Tibial artery (tissue), 4 donors: ENCODE results near the gene STOX1.
"Not testable (repeated sequence)": the region's sequence is repeated elsewhere in the genome, so short reads cannot be mapped to it uniquely, and the experiment has no call there.

Experiments
- DNase-seq, 2 donors: peaks; one replicate each; pipeline ENCODE4 v3.0.0-alpha.2; 2019
- H3K27ac ChIP-seq, 2 donors: fragments of 200-600 bp; sonication (generic) in 1 of 2; 1 replicate in 1 of 2; 2 replicates in 1 of 2; pipeline ENCODE4 v1.5.1; 2018 to 2019; ENCODE audit warnings: mild to moderate bottlenecking in 1 of 2
- H3K27me3 ChIP-seq, 2 donors: fragments of 200-600 bp; sonication (generic) in 1 of 2; one replicate each; pipeline versions ENCODE4 v1.5.1 to v1.6.0; 2016 to 2019
- H3K36me3 ChIP-seq, 3 donors: fragments of 200-600 bp; sonication (generic) in 2 of 3; one replicate each; pipeline ENCODE4 v1.5.1; 2016 to 2019; ENCODE audit warnings: mild to moderate bottlenecking in 2 of 3
- H3K4me1 ChIP-seq, 4 donors: fragments of 200-600 bp; sonication (generic) in 2 of 4; 1 replicate in 3 of 4; 2 replicates in 1 of 4; pipeline ENCODE4 v1.5.1; 2016 to 2019
- H3K4me3 ChIP-seq, 2 donors: fragments of 200-600 bp; sonication (generic) in 1 of 2; 1 replicate in 1 of 2; 2 replicates in 1 of 2; pipeline ENCODE4 v1.5.1; 2018 to 2019; ENCODE audit warnings: mild to moderate bottlenecking in 2 of 2
- H3K9me3 ChIP-seq, 3 donors: fragments of 200-600 bp; sonication (generic) in 1 of 3; one replicate each; pipeline ENCODE4 v1.5.1; 2016 to 2019
- intact Hi-C: fragments of 100-400 bp; cut with DNase I; formaldehyde crosslinking; loops from one replicate; pipeline ENCODE4 v1.15.0; 2023; ENCODE audit warnings: low total_unique reads
- TF ChIP-seq, protein P1 (sequence below), 2 experiments: fragments of 200-600 bp in 1 of 2; fragments of 450-650 bp in 1 of 2; IDR thresholded peaks; one replicate each; pipeline ENCODE4 v1.5.1; 2017 to 2019; ENCODE audit warnings: antibody characterized with exemption in 2 of 2, mild to moderate bottlenecking in 1 of 2, moderate library complexity in 1 of 2

STOX1 gene

DNA sequence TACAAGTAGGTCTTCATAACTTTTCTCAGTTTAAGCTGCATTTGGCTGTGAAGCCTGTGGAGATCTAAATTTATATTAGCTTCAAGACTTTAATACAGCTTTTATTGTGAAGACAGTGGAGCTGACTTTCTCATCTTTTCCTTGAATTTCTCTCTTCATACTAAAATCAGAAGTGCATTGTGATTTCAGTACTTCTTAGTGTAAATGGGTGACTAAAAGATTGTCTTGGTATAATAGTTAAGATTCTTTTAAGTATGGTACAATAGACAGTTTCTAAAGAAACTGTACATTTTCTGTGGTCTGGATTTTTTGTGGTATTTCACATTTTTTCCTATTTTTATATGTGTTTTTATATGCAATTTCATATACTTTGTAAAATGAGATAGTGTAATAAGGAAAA lies 107.7 kb downstream of the STOX1 start:
- Histone ChIP-seq H3K27ac (no peak overlapping the region), H3K36me3 (peaks cover 32 to 86% (median 52%) of the 10 kb centered on the region in 3 donors), H3K4me1 (no peaks in the 10 kb centered on the region), H3K4me3 (no peak overlapping the region), H3K9me3 (no peaks in the 10 kb centered on the region), H3K27me3 (no peaks in the 10 kb centered on the region)
- TF ChIP-seq, protein P1, sequence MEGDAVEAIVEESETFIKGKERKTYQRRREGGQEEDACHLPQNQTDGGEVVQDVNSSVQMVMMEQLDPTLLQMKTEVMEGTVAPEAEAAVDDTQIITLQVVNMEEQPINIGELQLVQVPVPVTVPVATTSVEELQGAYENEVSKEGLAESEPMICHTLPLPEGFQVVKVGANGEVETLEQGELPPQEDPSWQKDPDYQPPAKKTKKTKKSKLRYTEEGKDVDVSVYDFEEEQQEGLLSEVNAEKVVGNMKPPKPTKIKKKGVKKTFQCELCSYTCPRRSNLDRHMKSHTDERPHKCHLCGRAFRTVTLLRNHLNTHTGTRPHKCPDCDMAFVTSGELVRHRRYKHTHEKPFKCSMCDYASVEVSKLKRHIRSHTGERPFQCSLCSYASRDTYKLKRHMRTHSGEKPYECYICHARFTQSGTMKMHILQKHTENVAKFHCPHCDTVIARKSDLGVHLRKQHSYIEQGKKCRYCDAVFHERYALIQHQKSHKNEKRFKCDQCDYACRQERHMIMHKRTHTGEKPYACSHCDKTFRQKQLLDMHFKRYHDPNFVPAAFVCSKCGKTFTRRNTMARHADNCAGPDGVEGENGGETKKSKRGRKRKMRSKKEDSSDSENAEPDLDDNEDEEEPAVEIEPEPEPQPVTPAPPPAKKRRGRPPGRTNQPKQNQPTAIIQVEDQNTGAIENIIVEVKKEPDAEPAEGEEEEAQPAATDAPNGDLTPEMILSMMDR (IDR thresholded peaks at IDR 0.05) = no peak
- DNase-seq = no peak
- intact Hi-C loops = no loop called here

DNA sequence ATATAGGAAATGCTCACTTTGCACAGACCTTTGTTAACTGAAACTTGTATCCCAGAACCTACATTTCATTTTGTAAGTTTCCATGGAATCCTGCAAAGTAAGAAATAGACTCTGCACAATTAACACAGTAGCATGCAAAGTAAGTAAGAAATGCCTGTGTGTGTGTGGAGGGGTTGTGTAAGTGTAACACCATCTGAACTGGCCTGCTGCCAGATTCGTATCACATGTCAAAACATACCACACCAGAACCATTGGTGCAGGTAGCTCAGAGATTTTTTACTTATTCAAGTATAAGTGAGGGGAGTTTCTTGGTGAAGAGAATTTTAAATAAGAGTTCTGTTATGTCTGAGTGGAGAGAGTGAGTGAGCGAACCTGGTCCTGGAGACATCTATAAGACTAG lies 110.8 kb downstream of the STOX1 start:
- Histone ChIP-seq H3K4me3 (no peak overlapping the region), H3K27me3 (no peaks in the 10 kb centered on the region), H3K27ac (no peak overlapping the region), H3K9me3 (no peaks in the 10 kb centered on the region), H3K36me3 (peaks cover 43 to 91% (median 57%) of the 10 kb centered on the region in 3 donors), H3K4me1 (no peaks in the 10 kb centered on the region)
- no peak for DNase-seq
- TF ChIP-seq, protein P1 (IDR thresholded peaks at IDR 0.05) = no peak
- intact Hi-C loops = no loop called here

DNA sequence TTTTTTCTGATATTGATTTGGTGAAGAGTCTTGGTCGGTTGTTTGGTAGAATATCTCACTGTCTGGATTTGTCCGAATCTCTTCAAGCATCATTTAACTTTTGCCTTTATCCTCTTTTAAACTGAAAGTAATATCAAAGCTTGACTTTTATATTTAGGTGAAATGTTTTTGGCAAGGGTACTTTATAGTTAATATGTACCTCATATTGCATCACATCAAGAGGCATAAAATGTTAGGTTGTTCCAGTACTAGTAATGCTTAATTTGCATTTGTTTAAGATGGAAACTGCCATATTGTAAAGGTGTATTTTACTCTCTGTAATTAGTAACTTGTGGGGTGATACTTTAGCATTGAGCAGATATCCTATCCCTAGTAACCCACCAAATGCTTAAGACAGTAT lies 111.6 kb downstream of the STOX1 start:
- H3K27me3 ChIP-seq = no peaks in the 10 kb centered on the region
- H3K4me1 ChIP-seq = no peaks in the 10 kb centered on the region
- DNase-seq = no peak
- intact Hi-C loops = no loop called here
- H3K4me3 ChIP-seq = no peak overlapping the region
- TF ChIP-seq, protein P1 (IDR thresholded peaks at IDR 0.05) = no peak
- H3K27ac ChIP-seq = no peak overlapping the region
- no peaks in the 10 kb centered on the region for H3K9me3 ChIP-seq
- H3K36me3 ChIP-seq = peaks cover 48 to 91% (median 59%) of the 10 kb centered on the region in 3 donors

DNA sequence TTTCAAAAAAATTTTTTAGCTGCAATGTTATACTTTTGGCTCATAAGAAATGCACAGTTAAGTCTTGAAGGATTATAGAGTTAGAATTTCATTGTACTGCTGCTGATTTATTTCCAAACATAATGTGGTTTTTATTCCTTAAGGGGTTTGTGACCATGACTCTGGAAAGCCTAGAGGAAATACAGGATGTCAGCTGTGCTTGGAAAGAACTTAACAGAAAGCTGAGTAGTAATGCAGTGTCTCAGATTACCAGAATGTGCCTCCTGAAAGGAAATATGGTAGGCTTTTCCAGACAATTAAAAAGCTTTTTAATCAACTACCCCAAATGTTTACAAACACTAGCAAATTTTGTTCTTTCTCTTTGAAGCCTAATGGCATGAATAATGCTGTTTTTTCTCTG lies 113.6 kb downstream of the STOX1 start:
- peaks cover 44 to 90% (median 66%) of the 10 kb centered on the region in 3 donors for H3K36me3 ChIP-seq
- intact Hi-C loops, H3K4me1 ChIP-seq, DNase-seq, H3K4me3 ChIP-seq, H3K27me3 ChIP-seq, H3K9me3 ChIP-seq, H3K27ac ChIP-seq: not testable (repeated sequence)
